ENCODE results near the gene KCNE2.

KCNE2 gene, protein sequence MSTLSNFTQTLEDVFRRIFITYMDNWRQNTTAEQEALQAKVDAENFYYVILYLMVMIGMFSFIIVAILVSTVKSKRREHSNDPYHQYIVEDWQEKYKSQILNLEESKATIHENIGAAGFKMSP

GRCh38 chr21:34363733-34364132, at the start of gene KCNE2:
Gene KCNE2, plus strand, starts transcription at chr21:34364006. Its CDS starts 6,473 bp downstream, at chr21:34370479.
- Mint-ChIP-seq H3K4me3 (no peak within 1 kb of the TSS), H3K27me3 (peaks cover 5% of the 10 kb centered on the region), H3K36me3 (no peaks in the 10 kb centered on the region), H3K9me3 (ENCODE audit: low read depth) (peaks cover 3% of the 10 kb centered on the region), H3K27ac (no peak within 1 kb of the TSS), H3K4me1 (ENCODE audit: low read depth) (peaks cover 6% of the 10 kb centered on the region)

DNA sequence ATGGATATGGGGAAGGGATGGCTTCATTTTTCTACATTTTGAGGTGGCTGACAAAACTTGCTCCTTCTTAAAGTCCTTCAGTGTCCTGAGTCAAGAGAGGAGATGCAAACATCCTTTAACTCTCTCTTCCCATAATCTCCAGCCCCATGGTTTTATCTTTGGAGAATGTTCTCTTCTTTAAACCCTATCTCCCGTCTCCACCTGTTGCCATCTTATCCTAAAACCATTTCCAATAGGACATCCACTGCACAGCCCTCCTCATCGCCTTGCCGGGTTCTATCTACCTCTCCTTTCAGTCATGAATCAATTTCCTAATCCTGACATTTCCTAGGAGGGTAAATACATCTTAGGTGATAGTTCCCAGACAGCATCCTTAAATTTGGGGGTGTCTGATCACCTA, 44.2 kb upstream of the KCNE2 start:
- Mint-ChIP-seq H3K36me3 (no peaks in the 10 kb centered on the region), H3K4me1 (ENCODE audit: low read depth) (no peaks in the 10 kb centered on the region), H3K27ac (no peak overlapping the region), H3K27me3 (peaks cover 3% of the 10 kb centered on the region), H3K4me3 (no peak overlapping the region), H3K9me3 (ENCODE audit: low read depth) (no peaks in the 10 kb centered on the region)

- H3K4me3 Mint-ChIP-seq: no peak overlapping the region
- no peaks in the 10 kb centered on the region for H3K36me3 Mint-ChIP-seq
- peaks cover 3% of the 10 kb centered on the region for H3K27me3 Mint-ChIP-seq
- H3K27ac Mint-ChIP-seq: no peak overlapping the region
- H3K4me1 Mint-ChIP-seq (ENCODE audit: low read depth): no peaks in the 10 kb centered on the region
- H3K9me3 Mint-ChIP-seq (ENCODE audit: low read depth): no peaks in the 10 kb centered on the region
Observed at GRCh38 chr21:34320011-34320410, 43.8 kb upstream of the KCNE2 start.

DNA sequence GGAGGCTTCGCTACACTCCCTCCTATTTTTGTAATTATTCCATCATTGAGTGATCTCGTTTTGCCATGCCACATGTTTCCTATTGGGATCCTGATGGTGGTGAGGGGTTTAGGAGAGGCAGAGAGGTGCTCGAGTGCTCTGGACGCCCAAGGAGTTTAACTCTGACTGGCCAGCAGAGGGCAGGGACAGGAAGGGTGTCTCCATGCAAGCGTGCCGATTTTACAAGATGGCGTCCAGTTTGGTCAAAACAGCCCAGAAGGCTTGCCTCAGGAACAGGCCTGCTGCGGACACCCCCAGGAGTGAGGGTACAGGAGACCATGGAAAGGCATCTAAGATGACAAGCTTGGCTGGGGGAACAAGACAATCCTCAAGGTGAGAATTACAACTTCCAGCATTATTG, 33.8 kb upstream of the KCNE2 start:
- H3K27me3 Mint-ChIP-seq: no peaks in the 10 kb centered on the region
- peaks cover 3% of the 10 kb centered on the region for H3K36me3 Mint-ChIP-seq
- no peaks in the 10 kb centered on the region for H3K4me1 Mint-ChIP-seq (ENCODE audit: low read depth)
- H3K9me3 Mint-ChIP-seq (ENCODE audit: low read depth): no peaks in the 10 kb centered on the region
- no peak overlapping the region for H3K27ac Mint-ChIP-seq
- no peak overlapping the region for H3K4me3 Mint-ChIP-seq

GRCh38 chr21:34331726-34332125, 32.1 kb upstream of the KCNE2 start:
- Mint-ChIP-seq H3K4me3 (no peak overlapping the region), H3K9me3 (ENCODE audit: low read depth) (no peaks in the 10 kb centered on the region), H3K36me3 (peaks cover 3% of the 10 kb centered on the region), H3K27ac (no peak overlapping the region), H3K4me1 (ENCODE audit: low read depth) (no peaks in the 10 kb centered on the region), H3K27me3 (no peaks in the 10 kb centered on the region)

GRCh38 chr21:34332347-34332746, 31.5 kb upstream of the KCNE2 start:
- Mint-ChIP-seq H3K36me3 (peaks cover 3% of the 10 kb centered on the region), H3K4me3 (no peak overlapping the region), H3K27me3 (no peaks in the 10 kb centered on the region), H3K4me1 (ENCODE audit: low read depth) (no peaks in the 10 kb centered on the region), H3K9me3 (ENCODE audit: low read depth) (no peaks in the 10 kb centered on the region), H3K27ac (no peak overlapping the region)

- Mint-ChIP-seq H3K36me3 (peaks cover 3% of the 10 kb centered on the region), H3K4me1 (ENCODE audit: low read depth) (no peaks in the 10 kb centered on the region), H3K4me3 (no peak overlapping the region), H3K27ac (no peak overlapping the region), H3K27me3 (no peaks in the 10 kb centered on the region), H3K9me3 (ENCODE audit: low read depth) (no peaks in the 10 kb centered on the region)
Observed at GRCh38 chr21:34333121-34333739, 30.6 kb upstream of the KCNE2 start.

DNA sequence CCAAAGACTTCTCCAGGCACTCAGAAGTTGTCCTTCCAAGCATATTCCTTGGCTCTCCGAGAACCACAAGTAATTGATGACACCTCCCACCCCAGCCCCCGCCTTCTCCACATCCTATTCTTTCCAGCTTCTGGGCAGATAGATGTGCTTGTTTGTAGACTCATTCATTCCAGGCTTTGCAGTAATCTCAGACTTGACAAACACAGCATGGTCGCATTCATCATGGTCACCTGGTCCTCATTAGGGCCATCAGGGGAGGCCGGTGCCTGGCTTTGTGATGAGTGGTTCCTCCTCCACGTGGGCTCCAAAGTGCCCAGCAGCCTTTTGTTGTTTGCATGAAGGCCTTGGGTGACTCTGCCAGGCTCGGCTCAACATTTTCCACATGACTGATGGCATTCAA, 28.5 kb upstream of the KCNE2 start:
- Mint-ChIP-seq H3K27ac (no peak overlapping the region), H3K4me1 (ENCODE audit: low read depth) (no peaks in the 10 kb centered on the region), H3K36me3 (no peaks in the 10 kb centered on the region), H3K27me3 (no peaks in the 10 kb centered on the region), H3K4me3 (no peak overlapping the region), H3K9me3 (ENCODE audit: low read depth) (no peaks in the 10 kb centered on the region)

DNA sequence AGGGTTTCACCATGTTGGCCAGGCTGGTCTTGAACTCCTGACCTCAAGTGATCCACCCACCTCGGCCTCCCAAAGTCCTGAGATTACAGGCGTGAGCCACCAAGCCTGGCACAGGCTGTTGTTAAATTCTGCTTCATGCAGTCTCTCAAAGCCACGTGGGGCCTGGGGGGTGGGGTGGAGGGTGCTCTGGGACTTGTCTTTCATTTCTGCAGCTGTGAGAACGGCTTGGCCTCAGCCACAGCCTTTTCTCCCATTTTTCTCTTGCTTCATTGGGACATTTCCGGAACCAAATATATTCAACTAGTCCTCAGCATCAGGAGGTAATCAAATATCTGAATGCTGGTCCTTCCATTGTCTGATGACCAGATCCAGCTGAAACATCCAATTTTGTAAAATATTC, 27.6 kb upstream of the KCNE2 start:
- H3K4me1 Mint-ChIP-seq (ENCODE audit: low read depth): no peaks in the 10 kb centered on the region
- no peaks in the 10 kb centered on the region for H3K9me3 Mint-ChIP-seq (ENCODE audit: low read depth)
- H3K4me3 Mint-ChIP-seq: no peak overlapping the region
- H3K36me3 Mint-ChIP-seq: no peaks in the 10 kb centered on the region
- no peak overlapping the region for H3K27ac Mint-ChIP-seq
- H3K27me3 Mint-ChIP-seq: no peaks in the 10 kb centered on the region

GRCh38 chr21:34336756-34337391, 26.9 kb upstream of the KCNE2 start:
- Mint-ChIP-seq H3K4me3 (no peak overlapping the region), H3K27me3 (no peaks in the 10 kb centered on the region), H3K27ac (no peak overlapping the region), H3K9me3 (ENCODE audit: low read depth) (no peaks in the 10 kb centered on the region), H3K4me1 (ENCODE audit: low read depth) (no peaks in the 10 kb centered on the region), H3K36me3 (no peaks in the 10 kb centered on the region)

- Mint-ChIP-seq H3K27me3 (no peaks in the 10 kb centered on the region), H3K36me3 (no peaks in the 10 kb centered on the region), H3K27ac (no peak overlapping the region), H3K9me3 (ENCODE audit: low read depth) (no peaks in the 10 kb centered on the region), H3K4me3 (no peak overlapping the region), H3K4me1 (ENCODE audit: low read depth) (no peaks in the 10 kb centered on the region)
Observed at GRCh38 chr21:34337741-34338140, 26.1 kb upstream of the KCNE2 start.

- H3K4me1 Mint-ChIP-seq (ENCODE audit: low read depth): no peaks in the 10 kb centered on the region
- H3K4me3 Mint-ChIP-seq: no peak overlapping the region
- H3K36me3 Mint-ChIP-seq: no peaks in the 10 kb centered on the region
- no peak overlapping the region for H3K27ac Mint-ChIP-seq
- no peaks in the 10 kb centered on the region for H3K9me3 Mint-ChIP-seq (ENCODE audit: low read depth)
- H3K27me3 Mint-ChIP-seq: no peaks in the 10 kb centered on the region
Observed at GRCh38 chr21:34338226-34338625, 25.6 kb upstream of the KCNE2 start.

- H3K27ac Mint-ChIP-seq: no peak overlapping the region
- no peaks in the 10 kb centered on the region for H3K9me3 Mint-ChIP-seq (ENCODE audit: low read depth)
- H3K4me3 Mint-ChIP-seq: no peak overlapping the region
- H3K36me3 Mint-ChIP-seq: no peaks in the 10 kb centered on the region
- H3K4me1 Mint-ChIP-seq (ENCODE audit: low read depth): no peaks in the 10 kb centered on the region
- no peaks in the 10 kb centered on the region for H3K27me3 Mint-ChIP-seq
Observed at GRCh38 chr21:34340061-34340460, 23.7 kb upstream of the KCNE2 start.

- Mint-ChIP-seq H3K9me3 (ENCODE audit: low read depth) (no peaks in the 10 kb centered on the region), H3K4me1 (ENCODE audit: low read depth) (no peaks in the 10 kb centered on the region), H3K27ac (no peak overlapping the region), H3K36me3 (no peaks in the 10 kb centered on the region), H3K27me3 (no peaks in the 10 kb centered on the region), H3K4me3 (no peak overlapping the region)
Observed at GRCh38 chr21:34342476-34342875, 21.3 kb upstream of the KCNE2 start.

- no peak overlapping the region for H3K4me3 Mint-ChIP-seq
- H3K9me3 Mint-ChIP-seq (ENCODE audit: low read depth): no peaks in the 10 kb centered on the region
- no peaks in the 10 kb centered on the region for H3K27me3 Mint-ChIP-seq
- no peak overlapping the region for H3K27ac Mint-ChIP-seq
- H3K36me3 Mint-ChIP-seq: no peaks in the 10 kb centered on the region
- peaks cover 4% of the 10 kb centered on the region for H3K4me1 Mint-ChIP-seq (ENCODE audit: low read depth)
Observed at GRCh38 chr21:34343347-34343746, 20.5 kb upstream of the KCNE2 start.

Data from activated naive CD8-positive, alpha-beta T cell (primary cell).